PC-3 (cell line): Measurements from ENCODE around the gene DET1. TPM values are rescaled to one million over a fixed set of nuclear protein-coding genes. Genes with fewer than 3 reads are reported as not detected.
A peak's percentile ranks its signal among the peaks of the same experiment; 100 is the strongest.

ENCODE experiments used
- ATAC-seq: fragments of 200-7000 bp; cut with Tn5 transposase; 2 replicates; pipeline ENCODE4 v1.9.1; 2020; ENCODE audit warnings: mild to moderate bottlenecking, moderate library complexity
- BruUV-seq: library from RNA; stranded (reverse); fragments of 400-500 nt; replicated peaks from 2 replicates; lab custom pipeline; 2021; lab: Mats Ljungman, UMichigan
- CTCF ChIA-PET: fragments of 300-600 bp; sonication (Branson Sonifier 250); formaldehyde crosslinking; loops from one replicate; lab custom pipeline; 2022; ENCODE audit warnings: antibody characterized with exemption; lab: Charles Lee
- POLR2A ChIA-PET: fragments of 300-600 bp; sonication (Branson Sonifier 250); formaldehyde crosslinking; loops from one replicate; lab custom pipeline; 2022; ENCODE audit warnings: antibody characterized with exemption; ENCODE audit not compliant: unreplicated experiment; lab: Charles Lee
- DNase-seq: peaks from one replicate; pipeline ENCODE4 v3.0.0-alpha.2; 2015
- H2AFZ ChIP-seq: fragments of 300-600 bp; sonication (generic); 2 replicates; pipeline ENCODE4 v1.6.0; 2016; ENCODE audit warnings: antibody characterized with exemption, low read length
- H3F3A ChIP-seq: fragments of 300-600 bp; sonication (generic); one replicate; pipeline ENCODE4 v1.6.0; 2017; ENCODE audit warnings: antibody characterized with exemption, low read length, control low read depth, mild to moderate bottlenecking; ENCODE audit not compliant: unreplicated experiment
- H3K27ac ChIP-seq: fragments of 300-600 bp; sonication (generic); 2 replicates; pipeline ENCODE4 v1.5.1; 2016; ENCODE audit warnings: mild to moderate bottlenecking, low read length
- H3K27me3 ChIP-seq: fragments of 300-600 bp; sonication (generic); 2 replicates; pipeline ENCODE4 v1.6.1; 2016; ENCODE audit warnings: low read length, mixed read lengths
- H3K36me3 ChIP-seq: fragments of 300-600 bp; sonication (generic); 2 replicates; pipeline ENCODE4 v1.6.1; 2016; ENCODE audit warnings: low read depth, mixed run types, low read length, mixed read lengths
- H3K4me1 ChIP-seq: fragments of 300-600 bp; sonication (generic); 2 replicates; pipeline ENCODE4 v1.5.1; 2016; ENCODE audit warnings: low read length; ENCODE audit not compliant: insufficient read depth
- H3K4me2 ChIP-seq: fragments of 300-600 bp; sonication (generic); 2 replicates; pipeline ENCODE4 v1.6.0; 2016; ENCODE audit warnings: low read length
- H3K4me3 ChIP-seq: fragments of 300-600 bp; sonication (generic); 2 replicates; pipeline ENCODE4 v1.5.1; 2016; ENCODE audit warnings: mild to moderate bottlenecking, low read length, mixed read lengths
- H3K79me2 ChIP-seq: fragments of 300-600 bp; sonication (generic); 2 replicates; pipeline ENCODE4 v1.6.1; 2017; ENCODE audit warnings: low read length, mixed read lengths
- H3K9ac ChIP-seq: fragments of 300-600 bp; sonication (generic); 2 replicates; pipeline ENCODE4 v1.6.0; 2016; ENCODE audit warnings: mild to moderate bottlenecking, low read length
- H3K9me2 ChIP-seq: fragments of 300-600 bp; sonication (generic); replicated peaks from 2 replicates; pipeline ENCODE4 v1.6.1; 2016; ENCODE audit warnings: mixed run types, low read length, mixed read lengths
- H3K9me3 ChIP-seq: fragments of 300-600 bp; sonication (generic); 2 replicates; pipeline ENCODE4 v1.6.1; 2016; ENCODE audit warnings: low read length, mixed read lengths
- H4K20me1 ChIP-seq: fragments of 300-600 bp; sonication (generic); 2 replicates; pipeline ENCODE4 v1.6.1; 2016; ENCODE audit warnings: low read length, mixed read lengths
- CTCF ChIP-seq: fragments of 300-600 bp; sonication (generic); conservative IDR thresholded peaks from 2 replicates; pipeline ENCODE4 v1.5.1; 2017; ENCODE audit warnings: antibody characterized with exemption, low read depth, mild to moderate bottlenecking, low read length
- EZH2 ChIP-seq: fragments of 300-600 bp; sonication (generic); IDR thresholded peaks from one replicate; pipeline ENCODE4 v1.6.1; 2017; ENCODE audit warnings: antibody characterized with exemption, mild to moderate bottlenecking, low read length; ENCODE audit not compliant: unreplicated experiment
- EZH2phosphoT487 ChIP-seq: fragments of 300-600 bp; sonication (generic); IDR thresholded peaks from 2 replicates; pipeline ENCODE4 v1.6.1; 2018; ENCODE audit warnings: mild to moderate bottlenecking, antibody characterized with exemption, low read length, borderline replicate concordance
- intact Hi-C: fragments of 100-400 bp; cut with micrococcal nuclease; formaldehyde crosslinking; loops from 2 replicates; pipeline ENCODE4 v1.9.0; 2023
- total RNA-seq: library from RNA; depleted of rRNA; stranded (reverse); fragments of >200 nt; gene quantifications from 2 replicates; pipeline ENCODE4 v1.2.3, GENCODE V29; 2014

DET1 gene
- total RNA-seq, 1 experiment from 2014 or later: 1.6 TPM

GRCh38 chr15:88518903-88519302 is 27.6 kb downstream of the DET1 start:
- Histone ChIP-seq H3F3A (no peaks in the 10 kb centered on the region), H3K9me3 (no peaks in the 10 kb centered on the region), H3K4me3 (no peak overlapping the region), H3K9ac (no peak overlapping the region), H3K79me2 (no peaks in the 10 kb centered on the region), H3K9me2 (no peaks in the 10 kb centered on the region), H3K4me1 (no peaks in the 10 kb centered on the region), H3K27me3 (no peaks in the 10 kb centered on the region), H4K20me1 (no peaks in the 10 kb centered on the region), H3K27ac (no peak overlapping the region), H3K4me2 (no peak overlapping the region), H3K36me3 (no peaks in the 10 kb centered on the region), H2AFZ (no peak overlapping the region)
- ChIA-PET CTCF (no interaction called here), POLR2A (no interaction called here)
- DNase-seq (no peak), ATAC-seq (no peak)
- BruUV-seq: no TSS peak
- intact Hi-C loops: no loop called here
- TF ChIP-seq EZH2phosphoT487 (no peak), CTCF (no peak), EZH2 (no peak)

- ChIA-PET POLR2A (no interaction called here), CTCF (interaction anchor here (0.7 kb wide), 1 partner anchor 46 kb away, joined by 5 read pairs; the partner anchor contains the start of genes MRPL46 and MRPS11)
- no peaks in the 10 kb centered on the region for H3K27me3 ChIP-seq
- no peaks in the 10 kb centered on the region for H3F3A ChIP-seq
- H3K4me3 ChIP-seq: no peak overlapping the region
- H3K36me3 ChIP-seq: no peaks in the 10 kb centered on the region
- no peaks in the 10 kb centered on the region for H3K9me3 ChIP-seq
- DNase-seq (peak; percentile 51), ATAC-seq (peak; percentile 93)
- no peak overlapping the region for H3K27ac ChIP-seq
- H3K9me2 ChIP-seq: no peaks in the 10 kb centered on the region
- H4K20me1 ChIP-seq: no peaks in the 10 kb centered on the region
- H3K4me1 ChIP-seq: peaks cover 6% of the 10 kb centered on the region; the same call in 1 of the 2 replicates
- no peaks in the 10 kb centered on the region for H3K79me2 ChIP-seq
- TF ChIP-seq EZH2: no peak
- no peak for TF ChIP-seq CTCF
- TF ChIP-seq EZH2phosphoT487: no peak
- H2AFZ ChIP-seq: no peak overlapping the region
- intact Hi-C loops: no loop called here
- H3K4me2 ChIP-seq: no peak overlapping the region
- BruUV-seq: no TSS peak
- H3K9ac ChIP-seq: no peak overlapping the region
These were observed 33.3 kb downstream of the DET1 start for GRCh38 chr15:88513195-88513594.

- H3K4me2 ChIP-seq: no peak overlapping the region
- no peak overlapping the region for H3K9ac ChIP-seq
- H2AFZ ChIP-seq: no peak overlapping the region
- intact Hi-C loops: no loop called here
- BruUV-seq: no TSS peak
- H3K9me3 ChIP-seq: no peaks in the 10 kb centered on the region
- no peak for TF ChIP-seq CTCF
- no peaks in the 10 kb centered on the region for H4K20me1 ChIP-seq
- peak; percentile 24 for DNase-seq
- no peak overlapping the region for H3K27ac ChIP-seq
- H3K9me2 ChIP-seq: no peaks in the 10 kb centered on the region
- CTCF ChIA-PET: interaction anchor here (0.6 to 0.7 kb wide), 2 partner anchors 26 to 45 kb away, joined by 5 read pairs; partner anchors contain the start of genes MRPL46 and MRPS11
- POLR2A ChIA-PET: no interaction called here
- H3F3A ChIP-seq: no peaks in the 10 kb centered on the region
- no peaks in the 10 kb centered on the region for H3K36me3 ChIP-seq
- peaks cover 6% of the 10 kb centered on the region; the same call in 1 of the 2 replicates for H3K4me1 ChIP-seq
- peak; percentile 57 for ATAC-seq
- H3K79me2 ChIP-seq: no peaks in the 10 kb centered on the region
- H3K4me3 ChIP-seq: no peak overlapping the region
- no peaks in the 10 kb centered on the region for H3K27me3 ChIP-seq
These were observed 33.9 kb downstream of the DET1 start for GRCh38 chr15:88512601-88513000.
